C4-2B (cell line): ENCODE data around the gene GPS2.
"Not testable (repeated sequence)": the region's sequence is repeated elsewhere in the genome, so short reads cannot be mapped to it uniquely, and the experiment has no call there.

ENCODE experiments used
- H3K27ac ChIP-seq: fragments of 450-650 bp; 2 replicates; pipeline ENCODE4 v1.5.1; 2017
- ZFX ChIP-seq: fragments of 450-650 bp; IDR thresholded peaks from 2 replicates; pipeline ENCODE4 v1.6.1; 2017
- TF ChIP-seq, protein P1 (sequence below): fragments of 450-650 bp; conservative IDR thresholded peaks from 2 replicates; pipeline ENCODE4 v1.5.1; 2017; ENCODE audit warnings: mild to moderate bottlenecking

The GPS2 gene

GRCh38 chr17:7347630-7348477 is 32.7 kb upstream of the GPS2 start:
- TF ChIP-seq, protein P1, sequence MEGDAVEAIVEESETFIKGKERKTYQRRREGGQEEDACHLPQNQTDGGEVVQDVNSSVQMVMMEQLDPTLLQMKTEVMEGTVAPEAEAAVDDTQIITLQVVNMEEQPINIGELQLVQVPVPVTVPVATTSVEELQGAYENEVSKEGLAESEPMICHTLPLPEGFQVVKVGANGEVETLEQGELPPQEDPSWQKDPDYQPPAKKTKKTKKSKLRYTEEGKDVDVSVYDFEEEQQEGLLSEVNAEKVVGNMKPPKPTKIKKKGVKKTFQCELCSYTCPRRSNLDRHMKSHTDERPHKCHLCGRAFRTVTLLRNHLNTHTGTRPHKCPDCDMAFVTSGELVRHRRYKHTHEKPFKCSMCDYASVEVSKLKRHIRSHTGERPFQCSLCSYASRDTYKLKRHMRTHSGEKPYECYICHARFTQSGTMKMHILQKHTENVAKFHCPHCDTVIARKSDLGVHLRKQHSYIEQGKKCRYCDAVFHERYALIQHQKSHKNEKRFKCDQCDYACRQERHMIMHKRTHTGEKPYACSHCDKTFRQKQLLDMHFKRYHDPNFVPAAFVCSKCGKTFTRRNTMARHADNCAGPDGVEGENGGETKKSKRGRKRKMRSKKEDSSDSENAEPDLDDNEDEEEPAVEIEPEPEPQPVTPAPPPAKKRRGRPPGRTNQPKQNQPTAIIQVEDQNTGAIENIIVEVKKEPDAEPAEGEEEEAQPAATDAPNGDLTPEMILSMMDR = no peak
- no peak for TF ChIP-seq ZFX
- H3K27ac ChIP-seq = no peak overlapping the region

- H3K27ac ChIP-seq = no peak overlapping the region
- TF ChIP-seq, protein P1 = no peak
- no peak for TF ChIP-seq ZFX
Observed at GRCh38 chr17:7346761-7347614, 31.8 kb upstream of the GPS2 start.

DNA sequence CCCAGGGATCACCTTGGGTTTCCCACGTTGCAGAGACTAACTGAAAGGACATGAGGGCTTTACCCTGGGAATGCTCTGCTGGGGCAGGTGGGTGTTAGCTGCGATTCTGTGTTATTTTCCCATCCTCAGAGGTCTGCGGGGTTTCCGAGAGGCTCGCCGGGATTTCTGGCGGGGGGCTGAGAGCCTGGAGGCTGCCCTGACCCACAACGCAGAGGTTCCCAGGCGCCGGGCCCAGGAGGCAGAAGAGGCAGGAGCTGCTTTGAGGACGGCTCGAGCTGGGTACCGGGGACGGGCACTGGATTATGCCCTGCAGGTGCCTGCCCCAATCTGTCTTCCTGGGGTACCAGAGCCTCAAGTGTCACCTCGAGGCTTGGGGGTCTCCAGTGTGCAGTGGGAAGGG is 28.1 kb upstream of the GPS2 start:
- no peak overlapping the region for H3K27ac ChIP-seq
- TF ChIP-seq ZFX = no peak
- TF ChIP-seq, protein P1 = no peak

GRCh38 chr17:7341842-7342241 is 26.7 kb upstream of the GPS2 start:
- TF ChIP-seq ZFX = no peak
- TF ChIP-seq, protein P1 = no peak
- H3K27ac ChIP-seq = no peak overlapping the region

GRCh38 chr17:7340179-7340578 is 25.0 kb upstream of the GPS2 start:
- H3K27ac ChIP-seq = no peak overlapping the region
- TF ChIP-seq, protein P1 = no peak
- no peak for TF ChIP-seq ZFX

GRCh38 chr17:7337600-7337999 is 22.4 kb upstream of the GPS2 start:
- not testable (repeated sequence) for H3K27ac ChIP-seq

DNA sequence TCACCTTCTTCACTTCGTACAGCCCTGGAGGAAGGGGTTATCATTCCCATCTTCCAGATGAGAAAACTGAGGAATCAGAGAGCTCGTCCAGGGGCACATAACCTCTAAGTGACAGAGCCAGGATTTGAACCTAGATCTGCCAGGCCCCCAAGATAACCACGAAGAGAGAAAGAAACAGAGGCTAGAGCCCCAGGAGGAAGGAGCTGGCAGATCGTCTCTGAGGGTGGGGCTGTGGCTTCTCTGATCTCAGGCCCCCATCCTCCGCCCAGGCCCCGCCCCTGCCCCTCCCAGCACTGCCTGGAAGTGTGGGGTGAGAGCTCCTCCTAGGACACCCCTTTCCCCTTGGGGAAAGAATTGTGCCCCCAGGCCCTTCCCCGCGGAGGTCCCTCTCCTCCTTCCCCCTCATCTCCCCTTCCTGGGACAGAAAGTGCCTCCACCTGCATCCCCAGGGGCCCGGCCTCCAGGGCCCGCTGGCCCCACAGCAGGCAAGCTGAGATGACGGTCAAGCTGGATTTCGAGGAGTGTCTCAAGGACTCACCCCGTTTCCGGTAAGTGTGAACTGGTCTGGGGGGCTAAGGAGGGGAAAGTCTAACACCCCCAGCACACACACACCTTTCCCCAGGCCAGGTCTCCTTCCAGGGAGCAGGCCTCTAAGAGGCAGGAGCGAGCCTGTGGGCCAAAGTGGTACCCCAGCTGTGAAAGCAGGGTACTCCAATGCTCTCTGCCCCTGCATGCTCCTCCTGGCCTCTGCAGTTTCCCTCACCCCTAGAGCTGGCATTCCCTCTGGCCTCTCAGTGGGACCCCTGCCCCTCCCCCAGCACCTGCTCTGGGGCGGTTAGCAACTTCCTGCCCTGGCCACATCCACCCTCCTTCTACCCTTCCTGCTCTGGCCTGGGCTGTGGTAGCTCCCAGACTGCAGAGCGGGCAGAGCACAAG is 21.3 kb upstream of the GPS2 start, which contains the start of gene ACAP1:
Gene ACAP1 (plus strand): TSS at position 290 of the 936 bp plus-strand sequence. CDS start 206 bp downstream, at position 496.
- H3K27ac ChIP-seq = no peak within 1 kb of the TSS
- no peak for TF ChIP-seq ZFX
- TF ChIP-seq, protein P1 = no peak

- not testable (repeated sequence) for H3K27ac ChIP-seq
Observed at GRCh38 chr17:7335765-7336164, 20.6 kb upstream of the GPS2 start.
